Ishikawa (cell line): ENCODE results near the gene NXPE3.

Experiments
- CEBPB ChIP-seq: IDR thresholded peaks from 2 replicates; pipeline ENCODE4 v1.6.1; 2012
- CREB1 ChIP-seq: IDR thresholded peaks from 2 replicates; pipeline ENCODE4 v1.6.1; 2012; ENCODE audit warnings: low read depth
- EGR1 ChIP-seq: IDR thresholded peaks from 2 replicates; pipeline ENCODE4 v1.6.1; 2012
- EP300 ChIP-seq: IDR thresholded peaks from 2 replicates; pipeline ENCODE4 v1.6.1; 2012; ENCODE audit warnings: borderline replicate concordance
- FOXM1 ChIP-seq: IDR thresholded peaks from 2 replicates; pipeline ENCODE4 v1.6.1; 2012; ENCODE audit warnings: low read depth, borderline replicate concordance
- MAX ChIP-seq: IDR thresholded peaks from 2 replicates; pipeline ENCODE4 v1.6.1; 2012
- NFIC ChIP-seq: IDR thresholded peaks from 2 replicates; pipeline ENCODE4 v1.6.1; 2012
- RAD21 ChIP-seq: IDR thresholded peaks from 2 replicates; pipeline ENCODE4 v1.6.1; 2012; ENCODE audit warnings: low read depth
- TAF1 ChIP-seq: IDR thresholded peaks from 2 replicates; pipeline ENCODE4 v1.6.1; 2012; ENCODE audit warnings: low read depth, mild to moderate bottlenecking
- TCF12 ChIP-seq: IDR thresholded peaks from 2 replicates; pipeline ENCODE4 v1.6.1; 2012; ENCODE audit warnings: low read depth
- TEAD4 ChIP-seq: IDR thresholded peaks from 2 replicates; pipeline ENCODE4 v1.6.1; 2012
- YY1 ChIP-seq: IDR thresholded peaks from 2 replicates; pipeline ENCODE4 v1.6.1; 2012; ENCODE audit warnings: low read depth
- ZBTB7A ChIP-seq: IDR thresholded peaks from 2 replicates; pipeline ENCODE4 v1.6.1; 2012; ENCODE audit warnings: low read depth
- TF ChIP-seq, protein P1 (sequence below): IDR thresholded peaks from 2 replicates; pipeline ENCODE4 v1.6.1; 2012; ENCODE audit warnings: low read depth, mild to moderate bottlenecking
- TF ChIP-seq, protein P2 (sequence below): IDR thresholded peaks from 2 replicates; pipeline ENCODE4 v1.6.1; 2012

NXPE3 gene

DNA sequence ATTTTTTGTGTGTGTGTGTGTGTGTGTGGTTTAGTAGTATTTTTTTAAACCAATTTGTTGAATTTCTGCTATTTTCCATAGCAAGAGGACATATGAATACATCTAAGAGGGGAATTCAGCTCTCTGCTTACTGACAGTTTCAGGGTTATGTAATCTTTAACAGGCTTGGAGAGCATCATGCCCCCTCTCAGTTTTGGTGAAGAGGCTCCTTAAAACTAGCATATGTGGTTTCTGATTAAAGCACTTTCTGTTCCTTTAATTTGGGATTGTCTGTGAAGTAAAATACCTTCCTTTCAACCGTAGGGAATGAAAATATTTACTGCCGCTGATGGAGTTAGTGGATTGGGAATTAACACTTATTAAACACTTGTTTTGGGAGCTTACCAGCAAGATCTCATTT, 50.9 kb downstream of the NXPE3 start:
- TF ChIP-seq FOXM1, result no peak
- no peak for TF ChIP-seq TEAD4
- TF ChIP-seq, protein P1, sequence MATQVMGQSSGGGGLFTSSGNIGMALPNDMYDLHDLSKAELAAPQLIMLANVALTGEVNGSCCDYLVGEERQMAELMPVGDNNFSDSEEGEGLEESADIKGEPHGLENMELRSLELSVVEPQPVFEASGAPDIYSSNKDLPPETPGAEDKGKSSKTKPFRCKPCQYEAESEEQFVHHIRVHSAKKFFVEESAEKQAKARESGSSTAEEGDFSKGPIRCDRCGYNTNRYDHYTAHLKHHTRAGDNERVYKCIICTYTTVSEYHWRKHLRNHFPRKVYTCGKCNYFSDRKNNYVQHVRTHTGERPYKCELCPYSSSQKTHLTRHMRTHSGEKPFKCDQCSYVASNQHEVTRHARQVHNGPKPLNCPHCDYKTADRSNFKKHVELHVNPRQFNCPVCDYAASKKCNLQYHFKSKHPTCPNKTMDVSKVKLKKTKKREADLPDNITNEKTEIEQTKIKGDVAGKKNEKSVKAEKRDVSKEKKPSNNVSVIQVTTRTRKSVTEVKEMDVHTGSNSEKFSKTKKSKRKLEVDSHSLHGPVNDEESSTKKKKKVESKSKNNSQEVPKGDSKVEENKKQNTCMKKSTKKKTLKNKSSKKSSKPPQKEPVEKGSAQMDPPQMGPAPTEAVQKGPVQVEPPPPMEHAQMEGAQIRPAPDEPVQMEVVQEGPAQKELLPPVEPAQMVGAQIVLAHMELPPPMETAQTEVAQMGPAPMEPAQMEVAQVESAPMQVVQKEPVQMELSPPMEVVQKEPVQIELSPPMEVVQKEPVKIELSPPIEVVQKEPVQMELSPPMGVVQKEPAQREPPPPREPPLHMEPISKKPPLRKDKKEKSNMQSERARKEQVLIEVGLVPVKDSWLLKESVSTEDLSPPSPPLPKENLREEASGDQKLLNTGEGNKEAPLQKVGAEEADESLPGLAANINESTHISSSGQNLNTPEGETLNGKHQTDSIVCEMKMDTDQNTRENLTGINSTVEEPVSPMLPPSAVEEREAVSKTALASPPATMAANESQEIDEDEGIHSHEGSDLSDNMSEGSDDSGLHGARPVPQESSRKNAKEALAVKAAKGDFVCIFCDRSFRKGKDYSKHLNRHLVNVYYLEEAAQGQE, result no peak
- TF ChIP-seq EP300, result no peak

DNA sequence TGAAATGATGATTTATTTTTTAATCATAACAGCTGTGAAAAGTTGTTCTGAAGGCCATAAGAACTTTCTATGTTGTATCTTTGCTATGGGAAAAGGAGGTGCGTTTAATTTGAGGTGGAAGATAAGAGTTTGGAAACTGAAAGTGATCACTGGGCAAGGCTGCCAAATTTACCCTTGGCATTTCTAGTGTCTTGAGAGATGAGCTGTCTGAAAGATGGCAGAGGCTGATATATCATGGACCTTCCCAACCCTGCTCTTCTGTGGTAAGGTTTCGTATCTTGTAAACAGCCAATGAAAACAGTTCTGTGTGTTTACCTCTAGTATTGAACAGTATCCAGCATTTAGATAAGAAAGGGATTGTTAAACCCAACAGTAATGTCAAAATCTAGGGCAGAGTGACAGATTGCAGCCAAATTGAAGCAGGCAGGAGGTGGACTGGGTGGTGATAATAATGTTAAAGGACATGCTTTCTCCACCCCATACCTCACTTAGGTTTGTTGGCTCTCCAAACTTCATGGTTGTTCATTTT, 54.5 kb downstream of the NXPE3 start:
- TF ChIP-seq CREB1, result no peak
- TF ChIP-seq NFIC, result no peak
- TF ChIP-seq ZBTB7A, result no peak
- TF ChIP-seq TEAD4, result no peak
- TF ChIP-seq FOXM1, result no peak
- no peak for TF ChIP-seq RAD21
- TF ChIP-seq CEBPB, result no peak

DNA sequence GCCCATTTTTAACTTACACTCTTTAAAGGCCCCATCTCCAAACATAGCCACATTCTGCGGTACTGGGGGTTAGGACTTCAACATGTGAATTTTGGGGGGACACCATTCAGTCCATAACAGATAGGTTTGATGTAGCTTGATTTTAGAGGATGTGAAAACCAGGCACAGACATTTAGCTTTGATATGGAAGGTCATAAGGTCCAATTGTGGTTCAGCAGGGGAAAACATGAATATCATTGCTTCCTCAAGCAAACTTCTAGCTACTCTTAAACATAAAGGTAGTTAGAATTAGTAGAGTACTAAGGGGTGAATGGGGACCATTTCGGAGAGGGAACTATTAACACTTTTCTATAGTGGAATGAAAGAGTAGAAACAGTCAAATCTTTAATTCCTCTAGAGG, 56.7 kb downstream of the NXPE3 start:
- no peak for TF ChIP-seq ZBTB7A
- TF ChIP-seq CEBPB, result no peak
- TF ChIP-seq TEAD4, result no peak
- TF ChIP-seq EGR1, result no peak
- TF ChIP-seq TAF1, result no peak
- no peak for TF ChIP-seq TCF12
- no peak for TF ChIP-seq MAX
- TF ChIP-seq, protein P1, result no peak

DNA sequence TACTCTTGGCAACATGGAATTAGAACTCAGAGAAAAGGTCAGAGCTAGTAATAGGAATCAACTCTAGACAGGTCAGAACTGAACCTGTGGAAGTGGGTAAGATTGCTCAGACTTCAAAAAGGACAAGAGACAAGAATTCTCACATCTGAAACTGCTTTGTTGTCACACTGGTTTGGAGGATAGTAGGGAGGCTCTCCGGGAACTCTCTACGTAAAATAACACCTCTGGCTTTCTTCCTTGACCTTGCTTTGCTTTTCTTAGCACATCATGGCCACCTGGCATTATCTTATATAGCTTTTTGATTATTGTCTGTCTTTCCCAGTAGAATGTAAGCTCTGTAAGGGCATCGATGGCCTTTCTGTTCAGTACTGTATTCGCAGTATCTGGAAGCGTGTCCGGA, 57.1 kb downstream of the NXPE3 start:
- TF ChIP-seq TCF12, result no peak
- no peak for TF ChIP-seq EP300
- no peak for TF ChIP-seq TAF1
- TF ChIP-seq EGR1, result no peak
- TF ChIP-seq CEBPB, result no peak
- TF ChIP-seq, protein P1, result no peak
- no peak for TF ChIP-seq TEAD4
- no peak for TF ChIP-seq NFIC
- no peak for TF ChIP-seq CREB1
- no peak for TF ChIP-seq YY1
- no peak for TF ChIP-seq MAX
- TF ChIP-seq, protein P2, sequence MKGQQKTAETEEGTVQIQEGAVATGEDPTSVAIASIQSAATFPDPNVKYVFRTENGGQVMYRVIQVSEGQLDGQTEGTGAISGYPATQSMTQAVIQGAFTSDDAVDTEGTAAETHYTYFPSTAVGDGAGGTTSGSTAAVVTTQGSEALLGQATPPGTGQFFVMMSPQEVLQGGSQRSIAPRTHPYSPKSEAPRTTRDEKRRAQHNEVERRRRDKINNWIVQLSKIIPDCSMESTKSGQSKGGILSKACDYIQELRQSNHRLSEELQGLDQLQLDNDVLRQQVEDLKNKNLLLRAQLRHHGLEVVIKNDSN, result no peak

DNA sequence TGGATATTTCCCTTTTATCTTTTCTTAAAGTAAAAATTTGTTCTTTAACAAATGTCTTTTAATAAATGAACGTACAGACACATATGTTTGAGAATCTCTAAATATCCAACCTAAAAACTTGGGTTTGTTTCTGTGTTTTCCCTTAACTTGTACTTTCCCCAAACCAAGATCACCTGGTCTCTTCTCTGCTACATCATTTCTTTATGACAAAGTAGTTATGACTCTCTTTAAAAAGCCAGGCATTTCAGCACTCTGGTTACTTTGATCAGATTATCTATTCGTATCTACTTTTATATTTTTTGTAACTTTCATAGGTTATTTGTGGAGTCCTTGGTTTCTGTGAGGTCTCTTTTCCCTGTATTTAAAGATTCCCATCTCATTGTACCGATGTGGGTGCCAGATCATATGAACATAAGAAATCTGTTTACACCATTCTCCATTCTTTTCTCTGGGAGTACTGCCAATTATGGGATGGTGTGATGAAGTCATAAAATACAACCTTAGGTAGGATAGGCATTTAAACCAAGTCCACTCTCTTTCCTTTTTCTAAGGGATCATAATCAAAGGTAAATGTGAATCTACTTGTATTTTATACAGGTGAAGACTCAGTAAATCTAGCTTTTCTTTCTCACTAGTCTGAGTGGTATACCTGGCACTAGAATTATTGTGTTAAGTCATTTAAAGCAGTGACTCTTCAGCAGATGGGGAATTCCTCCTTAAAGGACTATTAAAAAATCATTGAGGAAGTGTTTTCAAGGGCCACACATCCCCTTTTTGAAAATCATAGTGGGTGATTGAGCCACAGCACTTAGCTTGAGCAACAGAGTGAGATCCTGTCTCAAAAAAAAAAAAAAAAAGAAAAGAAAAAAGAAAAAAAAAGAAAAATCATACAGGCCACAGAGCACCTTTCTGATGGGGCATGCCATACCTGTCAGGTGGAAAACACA, 57.9 kb downstream of the NXPE3 start:
- TF ChIP-seq MAX, result no peak
- 0 out of 2 replicates have a peak, but pooled peaks have one; percentile 6 for TF ChIP-seq NFIC
